ENCODE results near the gene NMRK1. TPM values are rescaled to one million over a fixed set of nuclear protein-coding genes. Genes with fewer than 3 reads are reported as not detected.

NMRK1 gene
- total RNA-seq, 1 experiment from 2014 or later, result 7.8 TPM

GRCh38 chr9:75106857-75107256, 18.9 kb upstream of the NMRK1 start:
- no peaks in the 10 kb centered on the region for H3K79me2 ChIP-seq (ENCODE audit: insufficient read depth, low read length)
- POLR2A ChIA-PET, result no interaction called here

GRCh38 chr9:75105841-75106240, 17.9 kb upstream of the NMRK1 start:
- POLR2A ChIA-PET, result no interaction called here
- RAD21 ChIA-PET (ENCODE audit: low non-redundant PET in 1 of 2, low total read pairs in 2 of 2, uncharacterized antibody in 2 of 2, unreplicated experiment in 2 of 2), result no interaction called here
- Histone ChIP-seq H3K27ac (ENCODE audit: low read depth, low read length) (no peak overlapping the region), H3K9me2 (ENCODE audit: insufficient read depth) (no peaks in the 10 kb centered on the region), H3K36me3 (ENCODE audit: control insufficient read depth in 1 of 2, insufficient read depth in 2 of 2, low read length in 2 of 2) (no peaks in the 10 kb centered on the region), H3K4me3 (replicated peaks in 1 of 2; ENCODE audit: low read depth in 1 of 2, low read length in 2 of 2) (no peak overlapping the region), H3K9ac (ENCODE audit: low read length) (no peak overlapping the region), H3K27me3 (ENCODE audit: insufficient read depth, low read length) (no peaks in the 10 kb centered on the region), H3K4me2 (ENCODE audit: low read length) (no peak overlapping the region), H4K20me1 (ENCODE audit: insufficient read depth) (no peaks in the 10 kb centered on the region), H2AFZ (ENCODE audit: low read depth, low read length, poor library complexity, severe bottlenecking) (no peak overlapping the region), H3K9me3 (ENCODE audit: control insufficient read depth in 1 of 2, insufficient read depth in 1 of 2, low read depth in 1 of 2, low read length in 2 of 2) (no peaks in the 10 kb centered on the region), H3K4me1 (ENCODE audit: control insufficient read depth in 1 of 2, insufficient read depth in 2 of 2, low read length in 2 of 2) (peaks cover under 1 to 3% of the 10 kb centered on the region in 2 experiments; a peak in 2 of 4 replicates), H3K79me2 (ENCODE audit: insufficient read depth, low read length) (no peaks in the 10 kb centered on the region)
- TF ChIP-seq JUND (IDR thresholded peaks at IDR 0.05) (no peak), CEBPB (IDR thresholded peaks at IDR 0.05; ENCODE audit: low read depth) (no peak), ZFX (IDR thresholded peaks at IDR 0.05) (no peak), ATF3 (IDR thresholded peaks at IDR 0.05) (no peak), POLR2AphosphoS5 (IDR thresholded peaks at IDR 0.05; ENCODE audit: low read depth, low read length) (no peak), ZBTB33 (IDR thresholded peaks at IDR 0.05; ENCODE audit: extremely low read depth, insufficient replicate concordance, low read length) (no peak), MAX (IDR thresholded peaks at IDR 0.05) (no peak), POLR2A (IDR thresholded peaks at IDR 0.05; ENCODE audit: borderline replicate concordance, extremely low read depth, insufficient read depth, insufficient read length) (no peak), FOSL1 (IDR thresholded peaks at IDR 0.05; ENCODE audit: low read depth) (no peak), SRF (IDR thresholded peaks at IDR 0.05; ENCODE audit: low read depth) (no peak), YY1 (IDR thresholded peaks at IDR 0.05; ENCODE audit: extremely low read depth, insufficient replicate concordance, low read depth, low read length) (no peak), SIN3A (IDR thresholded peaks at IDR 0.05; ENCODE audit: low read depth) (no peak), ELF1 (IDR thresholded peaks at IDR 0.05; ENCODE audit: borderline replicate concordance, low read depth) (no peak), ZNF274 (IDR thresholded peaks at IDR 0.05; ENCODE audit: low read depth, low read length) (no peak), EZH2 (IDR thresholded peaks at IDR 0.05) (no peak), RAD21 (IDR thresholded peaks at IDR 0.05; ENCODE audit: low read depth) (no peak), TCF7L2 (IDR thresholded peaks at IDR 0.05; ENCODE audit: borderline replicate concordance, extremely low read depth, insufficient read depth, insufficient read length) (no peak), EGR1 (IDR thresholded peaks at IDR 0.05; ENCODE audit: low read depth) (no peak)
- BruUV-seq (replicated peaks), result no TSS peak
- intact Hi-C loops (cut with micrococcal nuclease), result no loop called here
- CTCF ChIA-PET, result no interaction called here
- ATAC-seq (no peak), DNase-seq (ENCODE audit: low read depth, low spot score) (no peak)

More at GRCh38 chr9:75106857-75107256, 18.9 kb upstream of the NMRK1 start:
- ChIA-PET CTCF (no interaction called here), RAD21 (ENCODE audit: low non-redundant PET in 1 of 2, low total read pairs in 2 of 2, uncharacterized antibody in 2 of 2, unreplicated experiment in 2 of 2) (no interaction called here)
- H3K27ac ChIP-seq (ENCODE audit: low read depth, low read length), result no peak overlapping the region
- TF ChIP-seq CBX3 (IDR thresholded peaks at IDR 0.05; ENCODE audit: low read depth) (no peak), EZH2phosphoT487 (IDR thresholded peaks at IDR 0.05; ENCODE audit: borderline replicate concordance) (no peak), SRF (IDR thresholded peaks at IDR 0.05; ENCODE audit: low read depth) (no peak), POLR2A (IDR thresholded peaks at IDR 0.05; ENCODE audit: borderline replicate concordance, extremely low read depth, insufficient read depth, insufficient read length) (no peak), ZNF274 (IDR thresholded peaks at IDR 0.05; ENCODE audit: low read depth, low read length) (no peak)
- no peaks in the 10 kb centered on the region for H3K9me3 ChIP-seq (ENCODE audit: control insufficient read depth in 1 of 2, insufficient read depth in 1 of 2, low read depth in 1 of 2, low read length in 2 of 2)
- no peak overlapping the region for H3K4me2 ChIP-seq (ENCODE audit: low read length)
- H3K27me3 ChIP-seq (ENCODE audit: insufficient read depth, low read length), result no peaks in the 10 kb centered on the region
- no peak overlapping the region for H2AFZ ChIP-seq (ENCODE audit: low read depth, low read length, poor library complexity, severe bottlenecking)
- peaks cover 3 to 11% of the 10 kb centered on the region in 2 experiments; a peak in 2 of 4 replicates for H3K4me1 ChIP-seq (ENCODE audit: control insufficient read depth in 1 of 2, insufficient read depth in 2 of 2, low read length in 2 of 2)
- no peak overlapping the region for H3K9ac ChIP-seq (ENCODE audit: low read length)
- H3K9me2 ChIP-seq (ENCODE audit: insufficient read depth), result no peaks in the 10 kb centered on the region
- intact Hi-C loops (cut with micrococcal nuclease), result no loop called here
- no TSS peak for BruUV-seq (replicated peaks)
- no peaks in the 10 kb centered on the region for H3K36me3 ChIP-seq (ENCODE audit: control insufficient read depth in 1 of 2, insufficient read depth in 2 of 2, low read length in 2 of 2)
- ATAC-seq (no peak), DNase-seq (ENCODE audit: low read depth, low spot score) (no peak)
- no peak overlapping the region for H3K4me3 ChIP-seq (replicated peaks in 1 of 2; ENCODE audit: low read depth in 1 of 2, low read length in 2 of 2)
- no peaks in the 10 kb centered on the region for H4K20me1 ChIP-seq (ENCODE audit: insufficient read depth)

Data from HCT116 (cell line).